ENCODE measurements around the gene DGLUCY. TPM values are rescaled to one million over a fixed set of nuclear protein-coding genes. Genes with fewer than 3 reads are reported as not detected.

DGLUCY gene
- total RNA-seq, 1 donor from 2014 or later = 20.0 TPM

DNA sequence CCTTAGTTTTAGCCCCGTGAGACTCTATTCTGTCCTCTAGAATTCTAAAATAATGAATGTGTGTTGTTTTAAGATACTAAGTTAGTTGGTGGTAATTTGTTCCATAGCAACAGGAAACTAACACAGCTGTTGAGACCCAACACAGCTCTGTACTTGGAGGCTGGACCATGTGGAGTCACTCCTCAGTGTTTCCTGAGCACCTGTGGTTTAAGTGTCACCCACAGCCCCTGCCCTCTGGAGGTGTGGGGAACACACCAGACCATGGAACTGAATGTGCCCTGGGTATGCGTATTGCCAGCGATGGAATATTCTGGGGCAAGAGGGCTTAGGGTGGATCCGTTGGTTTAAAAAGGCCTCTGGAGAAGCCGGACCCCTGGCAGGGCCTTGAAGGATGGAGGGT, 147.2 kb downstream of the DGLUCY start:
- no peaks in the 10 kb centered on the region for H4K20me1 ChIP-seq (ENCODE audit: insufficient read depth, low read length)
- no peak for TF ChIP-seq EZH2 (IDR thresholded peaks at IDR 0.05; ENCODE audit: insufficient read depth, low read length)
- TF ChIP-seq, protein P1, sequence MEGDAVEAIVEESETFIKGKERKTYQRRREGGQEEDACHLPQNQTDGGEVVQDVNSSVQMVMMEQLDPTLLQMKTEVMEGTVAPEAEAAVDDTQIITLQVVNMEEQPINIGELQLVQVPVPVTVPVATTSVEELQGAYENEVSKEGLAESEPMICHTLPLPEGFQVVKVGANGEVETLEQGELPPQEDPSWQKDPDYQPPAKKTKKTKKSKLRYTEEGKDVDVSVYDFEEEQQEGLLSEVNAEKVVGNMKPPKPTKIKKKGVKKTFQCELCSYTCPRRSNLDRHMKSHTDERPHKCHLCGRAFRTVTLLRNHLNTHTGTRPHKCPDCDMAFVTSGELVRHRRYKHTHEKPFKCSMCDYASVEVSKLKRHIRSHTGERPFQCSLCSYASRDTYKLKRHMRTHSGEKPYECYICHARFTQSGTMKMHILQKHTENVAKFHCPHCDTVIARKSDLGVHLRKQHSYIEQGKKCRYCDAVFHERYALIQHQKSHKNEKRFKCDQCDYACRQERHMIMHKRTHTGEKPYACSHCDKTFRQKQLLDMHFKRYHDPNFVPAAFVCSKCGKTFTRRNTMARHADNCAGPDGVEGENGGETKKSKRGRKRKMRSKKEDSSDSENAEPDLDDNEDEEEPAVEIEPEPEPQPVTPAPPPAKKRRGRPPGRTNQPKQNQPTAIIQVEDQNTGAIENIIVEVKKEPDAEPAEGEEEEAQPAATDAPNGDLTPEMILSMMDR (IDR thresholded peaks at IDR 0.05; ENCODE audit: insufficient read depth, low read depth, low read length) = no peak
- peaks cover 2% of the 10 kb centered on the region for H3K36me3 Mint-ChIP-seq (ENCODE audit: low read depth, unreplicated experiment)
- H3K4me3 Mint-ChIP-seq (ENCODE audit: unreplicated experiment) = no peak overlapping the region
- no peak overlapping the region for H2AFZ ChIP-seq (ENCODE audit: low read depth, low read length)
- no peaks in the 10 kb centered on the region for H3K79me2 ChIP-seq (ENCODE audit: insufficient read depth, low read length)
- no peak overlapping the region for H3K9ac ChIP-seq (ENCODE audit: low read length)
- H3K27me3 ChIP-seq (ENCODE audit: insufficient read depth, low read length) = peaks cover 34% of the 10 kb centered on the region
- H3K36me3 ChIP-seq (ENCODE audit: insufficient read depth, low read length) = no peaks in the 10 kb centered on the region
- no peaks in the 10 kb centered on the region for H3K9me3 ChIP-seq (ENCODE audit: insufficient read depth, low read depth, low read length)
- no peak overlapping the region for H3K4me3 ChIP-seq (ENCODE audit: insufficient read depth, low read depth, low read length)
- peaks cover 37% of the 10 kb centered on the region for H3K27me3 Mint-ChIP-seq (ENCODE audit: low read depth, unreplicated experiment)
- FAIRE-seq (no peak), DNase-seq (ENCODE audit: low read depth) (no peak)
- peaks cover 5% of the 10 kb centered on the region for H3K9me3 Mint-ChIP-seq (ENCODE audit: unreplicated experiment)
- H3K4me1 Mint-ChIP-seq (ENCODE audit: low read depth, unreplicated experiment) = peaks cover 14% of the 10 kb centered on the region
- no peak overlapping the region for H3K27ac ChIP-seq (ENCODE audit: low read depth, low read length)
- no peak overlapping the region for H3K4me2 ChIP-seq (ENCODE audit: low read length)
- H3K4me1 ChIP-seq (ENCODE audit: insufficient read depth, low read length) = no peaks in the 10 kb centered on the region
- no peak overlapping the region for H3K27ac Mint-ChIP-seq (ENCODE audit: unreplicated experiment)

DNA sequence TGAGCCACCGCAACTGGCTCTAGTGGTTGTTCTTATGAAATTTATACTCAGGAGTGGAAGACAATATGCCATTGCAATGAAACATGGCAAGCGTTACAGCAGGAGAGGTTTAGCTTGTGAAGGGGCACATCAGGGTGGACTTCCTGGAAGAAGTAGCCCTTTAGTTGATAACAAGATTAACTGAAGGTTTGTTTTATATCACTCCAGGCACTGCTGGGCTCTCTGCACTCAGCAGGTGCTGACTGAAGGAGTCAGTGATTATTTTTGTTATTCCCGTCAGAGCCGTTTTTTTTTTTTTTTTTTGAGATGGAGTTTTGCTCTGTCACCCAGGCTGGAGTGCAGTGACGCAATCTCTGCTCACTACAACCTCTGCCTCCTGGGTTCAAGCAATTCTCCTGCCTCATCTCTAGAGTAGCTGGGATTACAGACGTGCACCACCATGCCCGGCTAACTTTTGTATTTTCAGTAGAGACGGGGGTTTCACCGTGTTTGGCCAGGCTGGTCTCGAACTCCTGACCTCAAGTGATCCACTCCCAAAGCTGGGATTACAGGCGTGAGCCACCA, 148.2 kb downstream of the DGLUCY start:
- Histone ChIP-seq H3K9me3 (ENCODE audit: insufficient read depth, low read depth, low read length) (no peaks in the 10 kb centered on the region), H3K9ac (ENCODE audit: low read length) (no peak overlapping the region), H3K27me3 (ENCODE audit: insufficient read depth, low read length) (peaks cover 28% of the 10 kb centered on the region), H3K27ac (ENCODE audit: low read depth, low read length) (no peak overlapping the region), H3K4me3 (ENCODE audit: insufficient read depth, low read depth, low read length) (no peak overlapping the region), H3K79me2 (ENCODE audit: insufficient read depth, low read length) (no peaks in the 10 kb centered on the region), H4K20me1 (ENCODE audit: insufficient read depth, low read length) (no peaks in the 10 kb centered on the region), H3K4me2 (ENCODE audit: low read length) (no peak overlapping the region), H3K36me3 (ENCODE audit: insufficient read depth, low read length) (no peaks in the 10 kb centered on the region), H2AFZ (ENCODE audit: low read depth, low read length) (no peak overlapping the region), H3K4me1 (ENCODE audit: insufficient read depth, low read length) (no peaks in the 10 kb centered on the region)
- H3K9me3 Mint-ChIP-seq (ENCODE audit: unreplicated experiment) = peaks cover 5% of the 10 kb centered on the region
- FAIRE-seq (no peak), DNase-seq (ENCODE audit: low read depth) (no peak)
- peaks cover 2% of the 10 kb centered on the region for H3K36me3 Mint-ChIP-seq (ENCODE audit: low read depth, unreplicated experiment)
- H3K27me3 Mint-ChIP-seq (ENCODE audit: low read depth, unreplicated experiment) = peaks cover 39% of the 10 kb centered on the region
- no peak overlapping the region for H3K4me3 Mint-ChIP-seq (ENCODE audit: unreplicated experiment)
- no peak for TF ChIP-seq EZH2 (IDR thresholded peaks at IDR 0.05; ENCODE audit: insufficient read depth, low read length)
- TF ChIP-seq, protein P1 (IDR thresholded peaks at IDR 0.05; ENCODE audit: insufficient read depth, low read depth, low read length) = no peak
- no peak overlapping the region for H3K27ac Mint-ChIP-seq (ENCODE audit: unreplicated experiment)
- H3K4me1 Mint-ChIP-seq (ENCODE audit: low read depth, unreplicated experiment) = peaks cover 8% of the 10 kb centered on the region

- Histone ChIP-seq H3K9me3 (ENCODE audit: insufficient read depth, low read depth, low read length) (no peaks in the 10 kb centered on the region), H2AFZ (ENCODE audit: low read depth, low read length) (no peak overlapping the region), H3K4me1 (ENCODE audit: insufficient read depth, low read length) (no peaks in the 10 kb centered on the region), H3K79me2 (ENCODE audit: insufficient read depth, low read length) (no peaks in the 10 kb centered on the region), H3K4me3 (ENCODE audit: insufficient read depth, low read depth, low read length) (no peak overlapping the region), H3K9ac (ENCODE audit: low read length) (no peak overlapping the region), H3K4me2 (ENCODE audit: low read length) (no peak overlapping the region), H3K27ac (ENCODE audit: low read depth, low read length) (no peak overlapping the region), H3K27me3 (ENCODE audit: insufficient read depth, low read length) (peaks cover 25% of the 10 kb centered on the region), H3K36me3 (ENCODE audit: insufficient read depth, low read length) (no peaks in the 10 kb centered on the region), H4K20me1 (ENCODE audit: insufficient read depth, low read length) (no peaks in the 10 kb centered on the region)
- peaks cover 39% of the 10 kb centered on the region for H3K27me3 Mint-ChIP-seq (ENCODE audit: low read depth, unreplicated experiment)
- no peaks in the 10 kb centered on the region for H3K4me1 Mint-ChIP-seq (ENCODE audit: low read depth, unreplicated experiment)
- H3K36me3 Mint-ChIP-seq (ENCODE audit: low read depth, unreplicated experiment) = peaks cover 2% of the 10 kb centered on the region
- DNase-seq (ENCODE audit: low read depth) (no peak), FAIRE-seq (no peak)
- peaks cover 5% of the 10 kb centered on the region for H3K9me3 Mint-ChIP-seq (ENCODE audit: unreplicated experiment)
- H3K27ac Mint-ChIP-seq (ENCODE audit: unreplicated experiment) = peak overlapping the region; percentile 66
- H3K4me3 Mint-ChIP-seq (ENCODE audit: unreplicated experiment) = no peak overlapping the region
- TF ChIP-seq, protein P1 (IDR thresholded peaks at IDR 0.05; ENCODE audit: insufficient read depth, low read depth, low read length) = no peak
- TF ChIP-seq EZH2 (IDR thresholded peaks at IDR 0.05; ENCODE audit: insufficient read depth, low read length) = no peak
Observed at GRCh38 chr14:91263329-91263728, 149.5 kb downstream of the DGLUCY start.
